Neural cell (in vitro differentiated cells): ENCODE results near the gene TSPEAR. TPM values are rescaled to one million over a fixed set of nuclear protein-coding genes. Genes with fewer than 3 reads are reported as not detected.

Source experiments
- H2AFZ ChIP-seq: fragments of 200-600, 300-800 bp; sonication (generic), shearing (Covaris generic); 2 replicates; pipeline ENCODE4 v1.6.0; 2014; ENCODE audit warnings: low read depth, mild to moderate bottlenecking, antibody characterized with exemption, low read length, moderate library complexity
- H3F3A ChIP-seq: fragments of 200-600 bp; shearing (Covaris generic); 2 replicates; pipeline ENCODE4 v1.6.1; 2016; ENCODE audit warnings: mild to moderate bottlenecking, moderate library complexity, mixed read lengths, antibody characterized with exemption, low read length; ENCODE audit not compliant: insufficient read depth, poor library complexity, severe bottlenecking
- H3K27ac ChIP-seq: fragments of 200-600, 300-800 bp; sonication (generic), shearing (Covaris generic); 2 replicates; pipeline ENCODE4 v1.5.1; 2014; ENCODE audit warnings: mild to moderate bottlenecking, low read length, moderate library complexity
- H3K27me3 ChIP-seq: fragments of 300-800, 200-600 bp; sonication (generic), shearing (Covaris generic); 2 replicates; pipeline ENCODE4 v1.6.0; 2014; ENCODE audit warnings: mild to moderate bottlenecking, low read depth, low read length, moderate library complexity; ENCODE audit not compliant: insufficient read depth
- H3K36me3 ChIP-seq: fragments of 300-800, 200-600 bp; sonication (generic), shearing (Covaris generic); 2 replicates; pipeline ENCODE4 v1.5.1; 2014; ENCODE audit warnings: mild to moderate bottlenecking, antibody characterized with exemption, low read length, moderate library complexity; ENCODE audit not compliant: insufficient read depth
- H3K4me2 ChIP-seq: fragments of 300-800, 200-600 bp; sonication (generic), shearing (Covaris generic); 2 replicates; pipeline ENCODE4 v1.6.0; 2014; ENCODE audit warnings: mild to moderate bottlenecking, low read length
- H3K4me3 ChIP-seq: fragments of 300-800, 200-600 bp; sonication (generic), shearing (Covaris generic); 2 replicates; pipeline ENCODE4 v1.5.1; 2014; ENCODE audit warnings: mild to moderate bottlenecking, low read length, moderate library complexity
- H3K79me2 ChIP-seq: fragments of 200-600 bp; shearing (Covaris generic); replicated peaks from 2 replicates; pipeline ENCODE4 v1.6.0; 2014; ENCODE audit warnings: mild to moderate bottlenecking, low read length, moderate library complexity; ENCODE audit not compliant: insufficient read depth
- H3K9ac ChIP-seq: fragments of 300-800, 200-600 bp; sonication (generic), shearing (Covaris generic); 2 replicates; pipeline ENCODE4 v1.6.1; 2016; ENCODE audit warnings: mild to moderate bottlenecking, low read length, mixed read lengths
- H3K9me2 ChIP-seq: fragments of 200-600 bp; shearing (Covaris generic); 2 replicates; pipeline ENCODE4 v1.6.1; 2016; ENCODE audit warnings: mild to moderate bottlenecking, low read length, mixed read lengths; ENCODE audit not compliant: insufficient read depth
- H3K9me3 ChIP-seq: fragments of 200-600, 300-800 bp; sonication (generic), shearing (Covaris generic); 2 replicates; pipeline ENCODE4 v1.6.1; 2016; ENCODE audit warnings: mild to moderate bottlenecking, mixed run types, low read length, moderate library complexity, mixed read lengths
- H4K20me1 ChIP-seq: fragments of 200-600 bp; shearing (Covaris generic); 2 replicates; pipeline ENCODE4 v1.6.1; 2016; ENCODE audit warnings: mild to moderate bottlenecking, mixed run types; ENCODE audit not compliant: insufficient read depth
- EP300 ChIP-seq: fragments of 450-650 bp; conservative IDR thresholded peaks from 2 replicates; pipeline ENCODE4 v1.6.1; 2014; ENCODE audit warnings: antibody characterized with exemption, mild to moderate bottlenecking, moderate library complexity; ENCODE audit not compliant: poor library complexity, severe bottlenecking
- EZH2 ChIP-seq: fragments of 200-600, 300-800 bp; shearing (Covaris generic), sonication (generic); IDR thresholded peaks from 2 replicates; pipeline ENCODE4 v1.6.1; 2014; ENCODE audit warnings: antibody characterized with exemption, low read length, borderline replicate concordance, mild to moderate bottlenecking; ENCODE audit not compliant: insufficient read depth, poor library complexity, severe bottlenecking
- MXI1 ChIP-seq: fragments of 450-650 bp; conservative IDR thresholded peaks from 2 replicates; pipeline ENCODE4 v1.6.1; 2014; ENCODE audit warnings: antibody characterized with exemption, mild to moderate bottlenecking; ENCODE audit not compliant: poor library complexity, severe bottlenecking
- POLR2AphosphoS5 ChIP-seq: IDR thresholded peaks from 2 replicates; pipeline ENCODE4 v1.6.1; 2012
- RAD21 ChIP-seq: fragments of 450-650 bp; conservative IDR thresholded peaks from 2 replicates; pipeline ENCODE4 v1.6.1; 2014; ENCODE audit warnings: antibody characterized with exemption, mild to moderate bottlenecking, moderate library complexity
- SMC3 ChIP-seq: fragments of 450-650 bp; conservative IDR thresholded peaks from 2 replicates; pipeline ENCODE4 v1.6.1; 2014; ENCODE audit warnings: antibody characterized with exemption, mild to moderate bottlenecking, moderate library complexity; ENCODE audit not compliant: poor library complexity
- TAF1 ChIP-seq: IDR thresholded peaks from 2 replicates; pipeline ENCODE4 v1.6.1; 2012; ENCODE audit warnings: low read depth
- polyA plus RNA-seq: library from polyadenylated mRNA; depleted of rRNA; stranded (reverse); fragments of >200 nt; gene quantifications from 2 replicates; pipeline ENCODE4 v1.2.3, GENCODE V29; 2014
- TF ChIP-seq, protein P1 (sequence below): IDR thresholded peaks from 2 replicates; pipeline ENCODE4 v1.6.1; 2012; ENCODE audit warnings: borderline replicate concordance
- TF ChIP-seq, protein P2 (sequence below): fragments of 450-650 bp; IDR thresholded peaks from 2 replicates; pipeline ENCODE4 v1.5.1; 2014; ENCODE audit warnings: antibody characterized with exemption, mild to moderate bottlenecking, moderate library complexity; ENCODE audit not compliant: poor library complexity, severe bottlenecking

TSPEAR gene
- polyA plus RNA-seq, 1 donor from 2014 or later, result 0.19 TPM

DNA sequence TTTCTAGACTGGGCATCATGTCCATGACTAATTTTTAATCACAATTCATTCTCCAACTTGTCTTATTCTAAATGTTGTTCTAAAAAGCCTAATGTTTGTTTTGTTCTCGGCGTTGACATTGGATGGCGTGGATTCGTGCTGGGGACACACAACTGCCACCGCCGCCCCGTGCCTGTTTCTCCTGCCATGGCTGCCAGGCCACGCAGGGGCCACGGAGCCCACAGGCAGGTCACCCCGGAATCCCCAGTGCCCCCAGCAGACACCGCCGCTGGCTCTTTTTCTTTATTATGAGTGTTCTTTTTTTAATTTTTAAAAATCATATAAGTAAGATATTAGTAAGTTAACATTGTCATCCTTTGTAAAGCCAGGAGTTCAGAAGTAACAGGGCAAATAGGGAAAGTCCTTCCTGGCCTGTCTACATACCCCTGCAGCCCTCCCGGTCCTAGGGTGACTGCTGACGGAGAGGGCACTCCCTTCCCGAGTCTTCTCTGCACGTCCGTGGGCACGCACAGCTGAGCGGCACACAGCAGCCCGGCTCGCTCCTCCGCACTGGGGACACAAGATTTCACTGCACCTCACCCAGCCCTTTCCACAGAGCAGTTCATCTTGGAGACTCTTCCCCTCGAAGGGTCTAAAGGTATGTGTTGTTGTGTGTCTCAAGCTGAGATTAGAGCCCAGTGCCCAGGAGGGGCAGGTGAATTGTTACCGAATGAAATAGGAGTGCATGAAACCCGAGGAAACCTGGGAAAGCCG lies 203.5 kb downstream of the TSPEAR start:
- Histone ChIP-seq H3K9me2 (no peaks in the 10 kb centered on the region), H2AFZ (no peak overlapping the region), H3K27me3 (no peaks in the 10 kb centered on the region), H3K9ac (no peak overlapping the region), H3F3A (no peaks in the 10 kb centered on the region), H3K4me2 (no peak overlapping the region), H3K9me3 (no peaks in the 10 kb centered on the region), H3K36me3 (no peaks in the 10 kb centered on the region), H3K4me3 (no peak overlapping the region), H3K27ac (no peak overlapping the region), H3K79me2 (no peaks in the 10 kb centered on the region), H4K20me1 (no peaks in the 10 kb centered on the region)
- TF ChIP-seq, protein P1, sequence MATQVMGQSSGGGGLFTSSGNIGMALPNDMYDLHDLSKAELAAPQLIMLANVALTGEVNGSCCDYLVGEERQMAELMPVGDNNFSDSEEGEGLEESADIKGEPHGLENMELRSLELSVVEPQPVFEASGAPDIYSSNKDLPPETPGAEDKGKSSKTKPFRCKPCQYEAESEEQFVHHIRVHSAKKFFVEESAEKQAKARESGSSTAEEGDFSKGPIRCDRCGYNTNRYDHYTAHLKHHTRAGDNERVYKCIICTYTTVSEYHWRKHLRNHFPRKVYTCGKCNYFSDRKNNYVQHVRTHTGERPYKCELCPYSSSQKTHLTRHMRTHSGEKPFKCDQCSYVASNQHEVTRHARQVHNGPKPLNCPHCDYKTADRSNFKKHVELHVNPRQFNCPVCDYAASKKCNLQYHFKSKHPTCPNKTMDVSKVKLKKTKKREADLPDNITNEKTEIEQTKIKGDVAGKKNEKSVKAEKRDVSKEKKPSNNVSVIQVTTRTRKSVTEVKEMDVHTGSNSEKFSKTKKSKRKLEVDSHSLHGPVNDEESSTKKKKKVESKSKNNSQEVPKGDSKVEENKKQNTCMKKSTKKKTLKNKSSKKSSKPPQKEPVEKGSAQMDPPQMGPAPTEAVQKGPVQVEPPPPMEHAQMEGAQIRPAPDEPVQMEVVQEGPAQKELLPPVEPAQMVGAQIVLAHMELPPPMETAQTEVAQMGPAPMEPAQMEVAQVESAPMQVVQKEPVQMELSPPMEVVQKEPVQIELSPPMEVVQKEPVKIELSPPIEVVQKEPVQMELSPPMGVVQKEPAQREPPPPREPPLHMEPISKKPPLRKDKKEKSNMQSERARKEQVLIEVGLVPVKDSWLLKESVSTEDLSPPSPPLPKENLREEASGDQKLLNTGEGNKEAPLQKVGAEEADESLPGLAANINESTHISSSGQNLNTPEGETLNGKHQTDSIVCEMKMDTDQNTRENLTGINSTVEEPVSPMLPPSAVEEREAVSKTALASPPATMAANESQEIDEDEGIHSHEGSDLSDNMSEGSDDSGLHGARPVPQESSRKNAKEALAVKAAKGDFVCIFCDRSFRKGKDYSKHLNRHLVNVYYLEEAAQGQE, result no peak
- TF ChIP-seq SMC3 (no peak), POLR2AphosphoS5 (no peak), MXI1 (no peak), EZH2 (no peak), TAF1 (no peak), EP300 (no peak), RAD21 (no peak)
- TF ChIP-seq, protein P2, sequence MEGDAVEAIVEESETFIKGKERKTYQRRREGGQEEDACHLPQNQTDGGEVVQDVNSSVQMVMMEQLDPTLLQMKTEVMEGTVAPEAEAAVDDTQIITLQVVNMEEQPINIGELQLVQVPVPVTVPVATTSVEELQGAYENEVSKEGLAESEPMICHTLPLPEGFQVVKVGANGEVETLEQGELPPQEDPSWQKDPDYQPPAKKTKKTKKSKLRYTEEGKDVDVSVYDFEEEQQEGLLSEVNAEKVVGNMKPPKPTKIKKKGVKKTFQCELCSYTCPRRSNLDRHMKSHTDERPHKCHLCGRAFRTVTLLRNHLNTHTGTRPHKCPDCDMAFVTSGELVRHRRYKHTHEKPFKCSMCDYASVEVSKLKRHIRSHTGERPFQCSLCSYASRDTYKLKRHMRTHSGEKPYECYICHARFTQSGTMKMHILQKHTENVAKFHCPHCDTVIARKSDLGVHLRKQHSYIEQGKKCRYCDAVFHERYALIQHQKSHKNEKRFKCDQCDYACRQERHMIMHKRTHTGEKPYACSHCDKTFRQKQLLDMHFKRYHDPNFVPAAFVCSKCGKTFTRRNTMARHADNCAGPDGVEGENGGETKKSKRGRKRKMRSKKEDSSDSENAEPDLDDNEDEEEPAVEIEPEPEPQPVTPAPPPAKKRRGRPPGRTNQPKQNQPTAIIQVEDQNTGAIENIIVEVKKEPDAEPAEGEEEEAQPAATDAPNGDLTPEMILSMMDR, result no peak

DNA sequence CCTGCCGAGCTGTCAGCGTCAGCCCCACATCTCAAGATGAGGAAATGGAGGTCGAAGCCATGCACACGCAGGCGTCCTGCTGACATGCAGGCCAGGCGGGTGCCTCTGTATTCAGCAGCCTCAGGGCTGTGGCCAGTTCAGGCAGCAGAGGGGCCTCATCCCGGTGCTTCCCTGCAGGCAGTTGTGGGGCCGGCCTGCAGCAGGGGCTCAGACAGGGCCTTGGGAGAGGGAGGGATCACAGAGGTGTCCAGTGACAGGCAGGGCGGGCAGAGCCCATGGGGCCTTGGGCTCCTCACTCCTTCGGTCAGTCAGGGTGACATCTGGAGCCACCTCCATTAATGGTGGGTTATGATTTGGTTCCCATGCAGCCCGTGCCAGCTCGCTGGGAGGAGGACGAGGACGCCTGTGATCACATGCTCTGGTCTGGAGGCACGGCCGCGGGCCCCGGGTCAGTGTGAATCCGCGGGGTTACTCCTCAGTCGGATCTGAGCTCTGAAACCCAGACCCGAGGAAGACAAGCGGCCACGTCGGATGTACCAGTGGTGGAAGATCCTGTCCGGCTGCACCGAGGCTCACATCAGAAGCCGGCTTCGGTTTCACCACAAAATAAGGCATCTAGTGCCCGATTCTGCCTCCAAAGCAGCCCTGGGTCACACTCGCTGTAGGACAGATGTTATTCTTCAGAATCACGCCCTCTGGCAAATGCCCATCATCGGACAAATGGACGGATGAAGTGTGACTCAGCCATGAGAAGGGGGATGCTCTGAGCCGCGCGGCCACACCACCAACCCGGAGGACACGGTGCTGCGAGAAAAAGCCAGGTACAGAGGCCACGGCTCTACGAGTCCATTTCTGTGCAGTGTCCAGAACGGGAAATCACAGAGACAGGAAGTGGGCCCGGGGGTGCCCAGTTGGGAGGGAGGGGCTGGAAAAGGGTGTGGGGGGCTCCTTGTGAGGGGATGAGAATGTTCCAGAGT lies 204.8 kb downstream of the TSPEAR start:
- H3K4me3 ChIP-seq, result no peak overlapping the region
- no peaks in the 10 kb centered on the region for H3K36me3 ChIP-seq
- H3K79me2 ChIP-seq, result no peaks in the 10 kb centered on the region
- H3K9ac ChIP-seq, result no peak overlapping the region
- TF ChIP-seq EZH2, result no peak
- TF ChIP-seq SMC3, result no peak
- H3K27ac ChIP-seq, result no peak overlapping the region
- H3K9me2 ChIP-seq, result no peaks in the 10 kb centered on the region
- H4K20me1 ChIP-seq, result no peaks in the 10 kb centered on the region
- no peaks in the 10 kb centered on the region for H3F3A ChIP-seq
- no peak overlapping the region for H2AFZ ChIP-seq
- H3K9me3 ChIP-seq, result no peaks in the 10 kb centered on the region
- no peaks in the 10 kb centered on the region for H3K27me3 ChIP-seq
- no peak overlapping the region for H3K4me2 ChIP-seq
